K562 (cell line): ENCODE results near the gene RPRD1B. TPM values are rescaled to one million over a fixed set of nuclear protein-coding genes. Genes with fewer than 3 reads are reported as not detected.

ENCODE experiments used
- ARHGAP35 ChIP-seq: fragments of 450-650 bp; IDR thresholded peaks from 2 replicates; pipeline ENCODE4 v1.6.1; 2018; ENCODE audit not compliant: partially characterized antibody
- MAFK ChIP-seq: IDR thresholded peaks from 2 replicates; pipeline ENCODE4 v1.6.1; 2011; ENCODE audit warnings: low read length, improper control_type of control experiment
- NKRF ChIP-seq: fragments of 450-650 bp; IDR thresholded peaks from 2 replicates; pipeline ENCODE4 v1.6.1; 2016; ENCODE audit warnings: borderline replicate concordance
- NR1H2 ChIP-seq: sonication (generic); formaldehyde crosslinking; IDR thresholded peaks from 2 replicates; pipeline ENCODE4 v1.4.0; 2020; ENCODE audit warnings: mild to moderate bottlenecking, missing genetic modification reagents
- TAF9B ChIP-seq: fragments of 450-650 bp; IDR thresholded peaks from 2 replicates; pipeline ENCODE4 v1.6.1; 2018; ENCODE audit warnings: mild to moderate bottlenecking; ENCODE audit not compliant: partially characterized antibody
- TFAP4 ChIP-seq: sonication (generic); formaldehyde crosslinking; IDR thresholded peaks from 2 replicates; pipeline ENCODE4 v1.8.0; 2022; ENCODE audit warnings: missing genetic modification reagents, mild to moderate bottlenecking, moderate library complexity, borderline replicate concordance
- TOE1 ChIP-seq, 2 experiments: fragments of 450-650 bp in 1 of 2; sonication (generic) in 1 of 2; formaldehyde crosslinking in 1 of 2; IDR thresholded peaks; 2 replicates each; pipeline versions ENCODE4 v1.7.1 to v1.8.0; 2016 to 2022; ENCODE audit warnings: borderline replicate concordance in 2 of 2, mild to moderate bottlenecking in 2 of 2, antibody characterized with exemption in 1 of 2, inconsistent platforms in 1 of 2, low read depth in 1 of 2, missing genetic modification reagents in 1 of 2, moderate library complexity in 1 of 2
- ZSCAN32 ChIP-seq: fragments of 450-650 bp; formaldehyde crosslinking; IDR thresholded peaks from 2 replicates; pipeline ENCODE4 v1.4.0; 2020; ENCODE audit warnings: mild to moderate bottlenecking, moderate library complexity
- polyA plus RNA-seq, 8 experiments: library from polyadenylated mRNA; depleted of rRNA in 4 of 8; stranded (reverse) in 5 of 8; unstranded in 3 of 8; fragments of >200 nt; fragmentation: Nextera tagmentation in 2 of 8; fragmentation: Illumina TruSeq in 1 of 8; extraction: Ambion mirVana in 2 of 8; extraction: Trizol in 1 of 8; gene quantifications; 2 replicates each; pipeline versions ENCODE4 v1.2.1 to v1.2.3, GENCODE V29; 2011 to 2014; ENCODE audit warnings: inconsistent platforms in 1 of 8, missing spikeins in 1 of 8
- total RNA-seq, 7 experiments: library from RNA; depleted of rRNA in 6 of 7; stranded (reverse); fragments of >200 nt in 6 of 7; fragmentation: Illumina TruSeq in 2 of 7; extraction: Trizol in 2 of 7; gene quantifications; 2 replicates each; pipeline versions ENCODE4 v1.2.1 to v1.2.3, GENCODE V29; 2011 to 2021; ENCODE audit warnings: low replicate concordance in 1 of 7
- TF ChIP-seq, protein P1 (sequence below), 2 experiments: fragments of 450-650 bp; IDR thresholded peaks; 2 replicates each; pipeline ENCODE4 v1.6.1; 2016; ENCODE audit warnings: mild to moderate bottlenecking in 2 of 2, borderline replicate concordance in 1 of 2, low read depth in 1 of 2, moderate library complexity in 1 of 2
- TF ChIP-seq, protein P2 (sequence below): fragments of 450-650 bp; formaldehyde crosslinking; IDR thresholded peaks from 2 replicates; pipeline ENCODE4 v1.4.0; 2020; ENCODE audit warnings: mild to moderate bottlenecking, mixed read lengths
- TF ChIP-seq, protein P3 (sequence below): sonication (generic); formaldehyde crosslinking; IDR thresholded peaks from 2 replicates; pipeline ENCODE4 v1.8.1; 2022; ENCODE audit warnings: missing genetic modification reagents

Gene RPRD1B
- total and polyA plus RNA-seq, 9 of the 15 experiments (the other 6 are each of a cell fraction or from before 2014, with no cell fraction given), result 5.5 to 43.0 (median 24.4) TPM

DNA sequence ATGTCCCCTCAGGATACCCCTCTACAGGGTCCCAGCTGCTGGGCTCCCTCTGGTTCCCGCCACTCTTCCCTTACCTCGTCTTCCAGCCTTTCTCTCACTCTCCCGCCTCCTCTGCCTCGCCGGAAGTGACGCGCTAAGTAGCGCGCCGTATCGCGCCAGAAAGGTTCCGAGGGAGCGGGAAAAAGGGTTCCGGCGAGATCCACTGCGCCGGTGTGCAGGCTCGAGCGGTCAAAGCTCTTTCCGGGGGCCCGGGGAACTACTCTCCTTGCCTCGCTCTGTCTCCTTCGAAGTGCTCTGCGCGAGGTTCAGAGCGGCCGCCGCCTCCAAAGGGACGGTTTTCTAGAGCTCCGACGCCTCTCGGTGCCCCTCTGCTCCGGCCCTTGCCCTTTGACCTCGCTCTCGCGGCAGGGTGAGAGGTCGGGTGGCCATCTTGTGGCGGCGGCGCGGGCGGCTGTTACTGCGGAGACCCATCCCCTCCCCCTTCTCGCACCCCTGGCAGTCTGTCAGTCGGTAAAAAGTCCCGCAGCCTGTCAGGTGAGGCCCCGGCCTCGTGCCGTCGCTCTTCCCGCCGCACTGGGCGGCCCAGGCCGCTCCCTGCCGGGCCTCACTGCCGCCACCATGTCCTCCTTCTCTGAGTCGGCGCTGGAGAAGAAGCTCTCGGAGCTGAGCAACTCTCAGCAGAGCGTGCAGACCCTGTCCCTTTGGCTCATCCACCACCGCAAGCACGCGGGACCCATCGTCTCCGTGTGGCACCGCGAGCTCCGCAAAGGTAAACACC lies at the start of gene RPRD1B, which contains the start of gene TTI1 (continued):
- TF ChIP-seq, protein P1, sequence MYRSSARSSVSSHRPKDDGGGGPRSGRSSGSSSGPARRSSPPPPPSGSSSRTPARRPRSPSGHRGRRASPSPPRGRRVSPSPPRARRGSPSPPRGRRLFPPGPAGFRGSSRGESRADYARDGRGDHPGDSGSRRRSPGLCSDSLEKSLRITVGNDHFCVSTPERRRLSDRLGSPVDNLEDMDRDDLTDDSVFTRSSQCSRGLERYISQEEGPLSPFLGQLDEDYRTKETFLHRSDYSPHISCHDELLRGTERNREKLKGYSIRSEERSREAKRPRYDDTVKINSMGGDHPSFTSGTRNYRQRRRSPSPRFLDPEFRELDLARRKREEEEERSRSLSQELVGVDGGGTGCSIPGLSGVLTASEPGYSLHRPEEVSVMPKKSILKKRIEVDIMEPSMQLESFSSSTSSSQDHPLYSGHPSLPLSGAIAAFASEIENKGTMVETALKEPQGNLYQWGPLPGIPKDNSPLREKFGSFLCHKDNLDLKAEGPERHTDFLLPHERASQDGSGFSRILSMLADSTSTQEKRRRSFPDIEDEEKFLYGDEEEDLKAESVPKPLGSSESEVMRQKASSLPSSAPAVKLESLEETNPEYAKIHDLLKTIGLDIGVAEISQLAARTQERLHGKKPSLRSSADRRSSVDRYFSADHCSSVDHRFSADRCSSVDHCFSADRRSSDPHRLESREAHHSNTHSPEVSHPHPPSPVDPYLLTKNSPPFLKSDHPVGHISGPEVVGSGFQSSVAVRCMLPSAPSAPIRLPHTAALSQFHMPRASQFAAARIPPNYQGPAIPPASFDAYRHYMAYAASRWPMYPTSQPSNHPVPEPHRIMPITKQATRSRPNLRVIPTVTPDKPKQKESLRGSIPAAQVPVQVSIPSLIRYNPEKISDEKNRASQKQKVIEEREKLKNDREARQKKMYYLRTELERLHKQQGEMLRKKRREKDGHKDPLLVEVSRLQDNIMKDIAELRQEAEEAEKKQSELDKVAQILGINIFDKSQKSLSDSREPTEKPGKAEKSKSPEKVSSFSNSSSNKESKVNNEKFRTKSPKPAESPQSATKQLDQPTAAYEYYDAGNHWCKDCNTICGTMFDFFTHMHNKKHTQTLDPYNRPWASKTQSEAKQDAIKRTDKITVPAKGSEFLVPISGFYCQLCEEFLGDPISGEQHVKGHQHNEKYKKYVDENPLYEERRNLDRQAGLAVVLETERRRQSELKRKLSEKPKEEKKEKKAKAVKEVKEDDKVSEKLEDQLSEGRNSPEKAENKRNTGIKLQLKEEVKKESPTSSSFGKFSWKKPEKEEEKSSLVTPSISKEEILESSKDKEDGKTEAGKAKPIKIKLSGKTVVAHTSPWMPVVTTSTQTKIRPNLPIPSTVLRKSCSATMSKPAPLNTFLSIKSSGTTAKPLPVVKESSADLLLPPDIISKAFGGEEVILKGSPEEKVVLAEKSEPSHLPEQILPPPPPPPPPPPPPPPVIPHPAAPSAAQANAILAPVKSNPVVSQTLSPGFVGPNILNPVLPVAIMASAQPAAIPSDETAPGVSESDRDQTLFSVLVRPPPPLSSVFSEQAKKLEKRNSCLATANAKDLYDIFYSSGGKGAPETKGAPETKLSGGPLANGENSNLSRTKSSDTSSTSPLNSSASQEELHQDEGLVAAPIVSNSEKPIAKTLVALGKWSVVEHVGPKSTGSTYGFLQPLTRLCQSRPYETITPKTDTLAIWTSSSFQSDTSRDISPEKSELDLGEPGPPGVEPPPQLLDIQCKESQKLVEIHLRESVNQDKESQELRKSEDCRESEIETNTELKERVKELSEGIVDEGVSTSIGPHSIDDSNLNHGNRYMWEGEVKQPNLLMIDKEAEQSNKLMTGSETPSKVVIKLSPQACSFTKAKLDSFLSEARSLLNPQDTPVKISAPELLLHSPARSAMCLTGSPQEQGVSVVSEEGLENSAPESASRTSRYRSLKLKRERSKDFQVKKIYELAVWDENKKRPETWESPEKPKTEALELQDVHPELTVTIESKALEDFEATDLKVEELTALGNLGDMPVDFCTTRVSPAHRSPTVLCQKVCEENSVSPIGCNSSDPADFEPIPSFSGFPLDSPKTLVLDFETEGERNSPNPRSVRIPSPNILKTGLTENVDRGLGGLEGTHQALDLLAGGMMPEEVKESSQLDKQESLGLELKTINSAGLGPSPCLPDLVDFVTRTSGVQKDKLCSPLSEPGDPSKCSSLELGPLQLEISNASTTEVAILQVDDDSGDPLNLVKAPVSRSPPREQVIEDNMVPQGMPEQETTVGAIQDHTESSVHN (IDR thresholded peaks at IDR 0.05; ENCODE audit: borderline replicate concordance in 1 of 2, low read depth in 1 of 2), result no peak
- TF ChIP-seq, protein P2, sequence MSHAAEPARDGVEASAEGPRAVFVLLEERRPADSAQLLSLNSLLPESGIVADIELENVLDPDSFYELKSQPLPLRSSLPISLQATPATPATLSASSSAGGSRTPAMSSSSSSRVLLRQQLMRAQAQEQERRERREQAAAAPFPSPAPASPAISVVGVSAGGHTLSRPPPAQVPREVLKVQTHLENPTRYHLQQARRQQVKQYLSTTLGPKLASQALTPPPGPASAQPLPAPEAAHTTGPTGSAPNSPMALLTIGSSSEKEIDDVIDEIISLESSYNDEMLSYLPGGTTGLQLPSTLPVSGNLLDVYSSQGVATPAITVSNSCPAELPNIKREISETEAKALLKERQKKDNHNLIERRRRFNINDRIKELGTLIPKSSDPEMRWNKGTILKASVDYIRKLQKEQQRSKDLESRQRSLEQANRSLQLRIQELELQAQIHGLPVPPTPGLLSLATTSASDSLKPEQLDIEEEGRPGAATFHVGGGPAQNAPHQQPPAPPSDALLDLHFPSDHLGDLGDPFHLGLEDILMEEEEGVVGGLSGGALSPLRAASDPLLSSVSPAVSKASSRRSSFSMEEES, result no peak
- TF ChIP-seq TFAP4 (CRISPR knock-in tag) (peak; percentile 86), NR1H2 (CRISPR knock-in tag) (no peak), TOE1 (IDR thresholded peaks at IDR 0.05; ENCODE audit: borderline replicate concordance) (peak; percentile 81; the same call in 1 of the 2 replicates), TOE1 (CRISPR knock-in tag; IDR thresholded peaks at IDR 0.05; ENCODE audit: borderline replicate concordance, low read depth) (no peak), ZSCAN32 (CRISPR knock-in tag) (no peak), NKRF (peak; percentile 60; the same call in 1 of the 2 replicates), ARHGAP35 (no peak), TAF9B (peak; percentile 93), MAFK (no peak)
- TF ChIP-seq, protein P3, sequence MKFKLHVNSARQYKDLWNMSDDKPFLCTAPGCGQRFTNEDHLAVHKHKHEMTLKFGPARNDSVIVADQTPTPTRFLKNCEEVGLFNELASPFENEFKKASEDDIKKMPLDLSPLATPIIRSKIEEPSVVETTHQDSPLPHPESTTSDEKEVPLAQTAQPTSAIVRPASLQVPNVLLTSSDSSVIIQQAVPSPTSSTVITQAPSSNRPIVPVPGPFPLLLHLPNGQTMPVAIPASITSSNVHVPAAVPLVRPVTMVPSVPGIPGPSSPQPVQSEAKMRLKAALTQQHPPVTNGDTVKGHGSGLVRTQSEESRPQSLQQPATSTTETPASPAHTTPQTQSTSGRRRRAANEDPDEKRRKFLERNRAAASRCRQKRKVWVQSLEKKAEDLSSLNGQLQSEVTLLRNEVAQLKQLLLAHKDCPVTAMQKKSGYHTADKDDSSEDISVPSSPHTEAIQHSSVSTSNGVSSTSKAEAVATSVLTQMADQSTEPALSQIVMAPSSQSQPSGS (CRISPR knock-in tag), result no peak
